Activated T-cell treated with anti-CD3 and anti-CD28 coated beads, Interleukin-2, amount 50 U/mL, for 48 hours (primary cell): ENCODE measurements around the gene OCA2.

Experiments
- DNase-seq, 2 experiments: peaks; one replicate each; pipeline ENCODE4 v3.0.0-alpha.2; 2020

OCA2 gene

DNA sequence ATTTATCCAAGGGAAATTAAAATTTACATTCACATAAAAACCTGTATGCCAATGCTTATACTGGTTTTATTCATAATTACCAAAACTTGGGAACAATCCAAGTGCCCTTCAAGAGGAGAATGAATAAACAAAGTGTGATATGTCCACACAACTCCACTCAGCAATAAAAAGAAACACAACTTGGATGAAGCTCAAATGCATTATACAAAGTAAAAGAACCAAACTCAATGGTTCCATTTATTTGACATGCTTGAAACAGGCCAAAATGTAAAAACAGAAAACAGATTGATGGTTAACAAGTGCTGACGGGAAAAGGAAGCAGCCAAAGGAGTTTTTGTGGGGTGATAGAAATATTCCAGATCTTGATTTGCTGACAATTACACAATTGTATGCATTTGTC, 23.5 kb downstream of the OCA2 start:
- no peak for DNase-seq

DNA sequence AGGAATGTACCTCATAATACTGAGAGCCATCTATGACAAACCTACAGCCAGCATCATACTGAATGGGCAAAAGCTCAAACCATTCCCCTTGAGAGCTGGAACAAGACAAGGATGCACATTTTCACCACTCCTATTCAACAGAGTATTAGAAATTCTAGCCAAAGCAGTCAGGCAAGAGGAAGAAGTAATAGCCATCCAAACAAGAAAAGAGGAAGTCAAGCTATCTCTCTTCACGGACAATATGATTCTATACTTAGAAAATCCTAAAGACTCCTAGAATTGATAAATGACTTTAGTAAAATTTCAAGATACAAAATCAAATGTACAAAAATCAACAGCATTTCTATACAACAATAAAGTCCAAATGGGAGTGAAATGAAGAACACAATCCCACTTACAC, 30.2 kb downstream of the OCA2 start:
- no peak for DNase-seq

DNA sequence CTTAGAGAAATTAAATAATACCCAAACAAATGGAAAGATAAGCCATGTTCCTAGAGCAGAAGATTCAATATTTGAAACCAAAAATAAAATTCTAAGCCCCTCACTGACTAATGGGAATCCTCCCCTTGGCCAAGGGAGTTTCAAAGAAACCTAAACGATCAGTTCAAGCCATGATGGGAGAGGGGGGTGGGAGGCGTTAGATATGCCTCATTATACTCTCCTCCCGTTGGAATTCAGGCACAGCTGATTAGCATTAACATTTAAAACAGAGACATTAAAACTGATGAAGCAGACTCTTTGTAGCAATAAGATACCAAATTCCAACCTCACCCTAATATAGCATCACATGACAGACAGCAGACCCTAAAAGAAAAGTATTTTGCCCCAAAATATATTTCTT, 32.9 kb downstream of the OCA2 start:
- DNase-seq, result no peak

- DNase-seq, result no peak
Measured at GRCh38 chr15:28060005-28060404, 39.1 kb downstream of the OCA2 start.

DNA sequence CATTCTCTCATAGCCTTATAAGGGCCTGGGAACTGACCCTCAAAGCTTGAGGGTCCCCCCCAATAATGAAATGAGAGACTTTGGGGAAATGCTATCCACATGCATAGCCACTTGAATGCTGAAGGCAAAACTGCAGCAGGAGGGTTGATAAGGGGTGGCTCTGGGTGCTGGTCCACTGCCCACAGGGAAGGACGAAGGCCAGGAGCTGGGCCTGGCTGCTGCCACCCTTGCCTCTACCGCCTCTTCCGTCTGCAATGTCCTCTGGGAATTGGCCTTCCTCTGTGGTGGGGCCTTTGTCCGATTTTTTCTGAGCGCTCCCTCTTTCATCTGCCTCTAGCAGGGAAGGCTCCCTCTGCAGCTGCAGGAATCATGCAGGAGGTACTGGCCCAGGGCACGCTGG, 41.0 kb downstream of the OCA2 start:
- no peak for DNase-seq

DNA sequence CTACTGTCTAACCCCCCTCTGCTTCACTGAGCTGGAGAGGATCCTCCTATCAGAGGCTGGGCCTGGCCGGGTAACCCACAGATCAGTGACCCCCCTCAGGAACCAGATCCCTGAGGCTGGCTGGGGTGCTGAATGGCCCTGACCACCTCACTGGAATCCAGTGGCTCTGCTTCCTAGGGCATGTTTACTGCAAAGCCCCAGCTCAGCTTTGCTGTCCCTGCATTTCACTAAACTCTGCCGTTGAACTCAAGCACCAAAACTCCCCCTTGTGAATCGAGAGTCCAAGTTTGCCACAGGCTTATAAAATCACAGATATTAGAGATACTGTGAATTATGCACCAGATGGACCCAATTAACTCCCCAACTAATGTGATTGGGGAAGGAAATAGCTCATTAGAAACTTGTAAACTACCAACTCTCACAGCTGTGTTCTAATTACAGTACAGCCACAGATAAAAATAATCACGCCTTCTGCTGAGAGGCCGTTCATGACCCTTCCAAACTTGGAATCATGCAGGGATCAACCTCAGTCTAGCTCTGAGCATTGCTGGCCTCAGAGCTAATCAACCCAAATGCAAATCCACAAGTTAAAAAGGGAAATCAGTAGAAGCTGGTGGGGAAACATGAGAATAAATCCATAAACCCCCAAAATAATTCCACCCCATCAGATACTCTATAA, 47.0 kb downstream of the OCA2 start:
- no peak for DNase-seq

GRCh38 chr15:28049581-28049980, 49.5 kb downstream of the OCA2 start:
- DNase-seq, result no peak

DNA sequence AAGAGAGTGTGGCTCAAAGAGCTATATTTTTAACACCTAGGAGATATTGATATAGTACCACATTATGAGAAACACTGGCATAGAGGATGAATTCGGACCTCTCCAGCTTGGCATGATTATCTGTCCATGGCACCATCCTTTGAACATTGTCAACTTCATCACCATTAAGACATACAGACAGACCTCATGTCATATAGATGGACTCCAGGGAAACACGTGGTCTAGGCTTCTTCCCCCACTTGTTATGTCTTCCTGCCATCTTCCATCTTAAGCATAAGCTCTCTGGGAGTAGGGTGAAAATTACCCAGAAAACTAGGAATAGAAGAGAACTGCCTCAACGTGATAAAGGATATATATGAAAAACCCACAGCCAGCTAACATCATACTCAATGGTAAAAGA, 51.8 kb downstream of the OCA2 start:
- DNase-seq, result no peak

DNA sequence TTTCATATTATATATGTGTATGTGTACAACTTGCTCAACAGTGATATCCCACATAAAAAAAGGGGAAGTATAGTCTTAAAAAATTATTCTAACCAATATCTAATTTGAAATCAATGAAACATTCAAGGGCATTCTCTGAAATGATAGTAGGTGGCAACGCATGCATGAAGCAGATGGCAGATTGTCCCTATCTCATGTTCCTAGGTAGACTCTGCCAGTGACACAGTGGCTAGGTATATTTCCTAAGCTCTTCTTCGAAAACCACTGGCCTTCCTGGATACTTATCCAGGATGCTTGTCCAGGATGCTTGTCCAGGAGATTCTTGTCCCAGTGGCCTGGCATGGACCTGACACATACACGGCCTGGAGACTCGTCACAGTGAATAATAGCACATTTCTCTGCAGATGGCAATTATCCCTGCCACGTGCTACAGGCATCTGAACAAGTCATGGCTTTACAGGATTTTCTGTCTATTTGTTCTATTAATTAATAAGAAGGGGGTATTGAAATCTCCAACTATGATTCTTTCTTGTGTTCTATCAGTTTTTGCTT, 54.9 kb downstream of the OCA2 start:
- DNase-seq, result no peak

DNA sequence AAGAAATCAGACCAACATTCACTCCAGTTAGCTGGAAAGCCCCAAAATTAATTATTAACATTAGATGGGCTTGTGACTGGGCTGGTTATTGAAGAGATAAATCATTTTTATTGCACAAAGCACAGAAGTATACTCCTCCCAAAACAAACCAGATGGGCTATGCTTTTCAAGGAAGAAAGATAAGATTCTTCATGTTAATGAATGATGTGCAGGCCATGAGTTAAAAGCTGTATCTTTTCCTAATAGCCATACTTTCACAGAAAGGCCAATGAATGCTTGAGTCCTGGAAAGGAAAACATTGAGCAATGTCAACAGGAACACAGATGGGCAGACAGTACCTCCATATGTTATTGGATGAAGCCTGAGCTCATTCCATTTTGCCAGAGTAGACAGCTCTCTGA, 55.4 kb downstream of the OCA2 start:
- no peak for DNase-seq

GRCh38 chr15:28037969-28038590, 61.0 kb downstream of the OCA2 start:
- no peak for DNase-seq

DNA sequence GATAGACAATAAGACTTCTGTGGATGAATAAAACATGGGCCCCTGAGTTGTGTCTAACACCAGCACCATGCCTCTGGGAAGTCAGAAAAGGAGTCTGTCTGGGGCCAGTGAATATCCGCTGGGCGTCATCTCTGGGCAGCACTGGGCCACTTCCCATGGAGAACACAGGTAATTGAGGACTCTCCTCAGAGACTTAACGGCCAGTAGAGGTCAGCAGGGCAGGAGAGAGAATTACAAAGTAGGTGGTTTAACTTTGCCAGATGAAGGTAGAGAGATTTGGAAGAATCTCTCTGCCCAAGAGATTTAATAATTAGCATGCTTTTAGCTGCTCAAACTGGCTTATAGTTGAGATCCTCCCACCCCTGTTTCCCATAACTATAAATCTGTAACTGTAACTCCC, 65.7 kb downstream of the OCA2 start:
- no peak for DNase-seq

DNA sequence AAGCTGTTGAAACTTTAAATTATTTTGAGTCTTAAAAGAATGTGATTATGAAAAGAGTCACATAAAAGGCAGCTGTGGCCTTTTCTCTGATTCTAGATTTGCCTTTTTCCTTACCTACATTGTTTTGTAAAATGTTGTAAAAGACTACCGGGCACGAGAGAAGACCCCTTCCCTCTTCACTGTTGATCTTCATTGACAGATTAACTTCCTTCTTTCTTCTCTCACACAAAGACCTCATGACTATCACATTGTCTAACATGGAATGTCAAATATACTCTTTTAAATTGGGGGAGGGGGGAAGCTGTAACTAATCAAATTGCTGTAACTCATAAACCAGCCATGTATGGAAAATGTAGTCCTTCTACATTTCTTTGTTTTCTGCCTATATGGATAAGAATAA, 68.3 kb downstream of the OCA2 start:
- DNase-seq, result no peak

DNA sequence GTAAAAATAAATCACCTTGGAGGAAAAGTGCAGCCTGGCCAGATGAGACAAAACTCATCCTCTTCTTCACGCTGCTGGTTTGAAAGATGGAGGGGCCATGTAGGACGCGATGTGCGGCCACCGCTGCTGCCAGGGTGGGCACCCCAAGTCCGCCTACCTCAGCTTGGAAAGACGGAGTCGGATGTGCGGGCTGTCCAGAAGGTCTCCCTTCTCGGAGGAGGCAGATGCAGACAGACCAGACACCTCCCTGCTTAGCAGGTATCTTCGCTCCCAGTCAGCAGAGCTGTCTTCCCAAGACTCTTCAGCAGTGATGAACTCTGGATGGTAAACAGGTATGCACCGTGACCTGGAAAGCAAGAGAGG, 71.4 kb downstream of the OCA2 start:
- DNase-seq, result no peak

DNA sequence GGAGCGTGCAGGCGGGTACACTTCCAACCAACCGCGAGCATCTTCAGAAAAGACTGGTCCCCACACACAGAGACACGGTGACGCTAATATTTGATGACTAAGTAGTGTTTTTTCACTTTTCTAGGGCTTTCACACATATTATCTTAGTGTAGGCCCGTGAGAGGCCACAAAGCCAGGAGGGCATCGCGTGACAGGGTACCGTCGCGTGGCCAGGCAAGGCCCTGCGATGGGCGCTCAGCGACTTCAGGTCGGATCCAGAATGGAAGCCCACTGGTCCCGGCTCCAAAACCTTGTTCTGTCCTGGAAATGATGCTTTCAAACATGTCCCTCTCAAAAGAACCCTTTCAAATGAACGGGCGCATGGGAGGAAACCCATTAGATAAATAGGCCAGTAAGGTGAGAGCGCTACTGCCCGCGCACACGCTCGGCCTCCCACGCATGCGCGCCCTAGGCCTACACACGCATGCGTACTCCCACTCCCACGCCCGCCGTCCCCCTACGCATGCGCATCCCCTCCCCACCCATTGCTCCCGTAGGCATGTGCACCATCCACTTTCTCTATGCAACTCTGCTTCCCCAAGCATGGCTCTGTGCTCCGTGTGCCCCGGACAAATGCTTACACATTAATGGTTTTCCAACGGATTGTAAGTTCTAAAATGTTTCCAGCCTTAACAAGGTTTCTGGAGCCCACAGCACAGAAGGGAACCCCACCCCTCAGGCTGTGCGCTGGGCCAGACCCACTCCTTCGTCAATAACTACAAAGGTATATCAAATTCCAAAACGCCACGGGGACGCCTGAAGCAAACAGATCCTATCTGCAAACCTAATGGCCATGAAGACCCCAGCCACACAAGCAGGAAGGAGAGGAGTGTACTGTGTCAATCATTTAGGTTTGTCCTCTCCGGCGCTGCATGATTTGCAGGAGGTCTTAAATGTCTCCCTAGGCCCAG, 72.1 kb downstream of the OCA2 start:
- no peak for DNase-seq

DNA sequence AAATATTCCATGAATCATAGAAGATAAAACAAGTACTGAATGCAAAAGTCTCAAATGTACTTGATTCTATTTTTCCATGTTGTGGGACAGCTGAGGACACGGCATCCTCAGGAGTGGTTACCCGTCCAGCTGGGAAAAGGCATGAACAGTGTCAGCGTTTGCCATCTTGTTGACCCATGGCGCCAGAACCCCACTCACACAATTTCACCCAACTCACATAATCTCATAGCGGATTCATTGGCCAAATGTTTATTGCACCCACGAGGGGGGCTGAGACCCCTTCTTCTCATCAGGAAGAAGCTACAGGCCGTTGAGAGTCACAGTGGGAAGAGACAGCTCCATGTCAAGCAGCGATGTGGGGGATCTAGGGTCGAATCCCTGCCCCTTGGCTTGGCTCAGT, 72.9 kb downstream of the OCA2 start:
- DNase-seq, result no peak

GRCh38 chr15:28025413-28025812, 73.7 kb downstream of the OCA2 start:
- no peak for DNase-seq

- no peak for DNase-seq
Measured at GRCh38 chr15:28024889-28025250, 74.2 kb downstream of the OCA2 start.

- DNase-seq, result no peak
Measured at GRCh38 chr15:28023933-28024888, 74.9 kb downstream of the OCA2 start.

DNA sequence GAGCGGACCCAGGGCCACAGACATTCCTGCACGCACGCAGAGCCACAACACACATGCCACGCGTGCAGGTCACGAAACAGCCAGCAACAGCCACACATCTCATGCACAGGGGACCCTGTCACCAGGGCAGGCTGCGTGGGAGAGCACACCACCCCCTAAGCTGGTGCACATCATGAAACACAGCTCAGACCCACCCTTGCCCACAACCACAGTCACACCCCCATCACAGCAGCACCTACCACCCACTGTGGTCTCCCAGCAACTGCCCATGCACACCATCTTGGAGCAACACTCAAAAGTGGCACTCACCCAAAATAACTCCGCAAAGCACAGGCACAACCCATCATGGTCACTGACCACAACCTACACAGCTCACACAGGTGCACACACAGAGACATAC, 75.7 kb downstream of the OCA2 start:
- no peak for DNase-seq

DNA sequence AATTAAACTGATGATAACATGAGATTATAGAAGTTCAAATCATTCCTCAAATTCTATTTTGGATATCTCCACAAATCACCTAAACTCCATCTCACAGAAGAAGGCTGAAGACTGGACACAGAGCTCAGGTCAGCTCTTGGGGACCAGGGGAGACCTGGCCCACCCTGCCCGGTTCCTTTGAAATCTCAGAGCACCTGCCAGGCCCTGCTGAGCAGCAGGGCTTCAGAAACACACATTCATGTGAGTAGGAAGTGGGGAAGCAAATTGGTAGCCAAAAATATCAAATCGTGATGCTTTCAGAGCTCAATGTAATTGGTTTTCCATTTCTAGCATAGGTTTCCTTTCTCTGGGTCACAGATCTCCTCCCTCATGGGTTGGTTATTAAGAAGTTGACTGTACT, 76.2 kb downstream of the OCA2 start:
- no peak for DNase-seq

- no peak for DNase-seq
Measured at GRCh38 chr15:28022181-28022580, 76.9 kb downstream of the OCA2 start.
